RKO (cell line): ENCODE data around the gene SEPHS1.
"Not testable (repeated sequence)": the region's sequence is repeated elsewhere in the genome, so short reads cannot be mapped to it uniquely, and the experiment has no call there.

Experiments
- DNase-seq: peaks from one replicate; pipeline ENCODE4 v3.0.0-alpha.2; 2016; ENCODE audit warnings: low spot score

Gene SEPHS1, protein sequence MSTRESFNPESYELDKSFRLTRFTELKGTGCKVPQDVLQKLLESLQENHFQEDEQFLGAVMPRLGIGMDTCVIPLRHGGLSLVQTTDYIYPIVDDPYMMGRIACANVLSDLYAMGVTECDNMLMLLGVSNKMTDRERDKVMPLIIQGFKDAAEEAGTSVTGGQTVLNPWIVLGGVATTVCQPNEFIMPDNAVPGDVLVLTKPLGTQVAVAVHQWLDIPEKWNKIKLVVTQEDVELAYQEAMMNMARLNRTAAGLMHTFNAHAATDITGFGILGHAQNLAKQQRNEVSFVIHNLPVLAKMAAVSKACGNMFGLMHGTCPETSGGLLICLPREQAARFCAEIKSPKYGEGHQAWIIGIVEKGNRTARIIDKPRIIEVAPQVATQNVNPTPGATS

DNA sequence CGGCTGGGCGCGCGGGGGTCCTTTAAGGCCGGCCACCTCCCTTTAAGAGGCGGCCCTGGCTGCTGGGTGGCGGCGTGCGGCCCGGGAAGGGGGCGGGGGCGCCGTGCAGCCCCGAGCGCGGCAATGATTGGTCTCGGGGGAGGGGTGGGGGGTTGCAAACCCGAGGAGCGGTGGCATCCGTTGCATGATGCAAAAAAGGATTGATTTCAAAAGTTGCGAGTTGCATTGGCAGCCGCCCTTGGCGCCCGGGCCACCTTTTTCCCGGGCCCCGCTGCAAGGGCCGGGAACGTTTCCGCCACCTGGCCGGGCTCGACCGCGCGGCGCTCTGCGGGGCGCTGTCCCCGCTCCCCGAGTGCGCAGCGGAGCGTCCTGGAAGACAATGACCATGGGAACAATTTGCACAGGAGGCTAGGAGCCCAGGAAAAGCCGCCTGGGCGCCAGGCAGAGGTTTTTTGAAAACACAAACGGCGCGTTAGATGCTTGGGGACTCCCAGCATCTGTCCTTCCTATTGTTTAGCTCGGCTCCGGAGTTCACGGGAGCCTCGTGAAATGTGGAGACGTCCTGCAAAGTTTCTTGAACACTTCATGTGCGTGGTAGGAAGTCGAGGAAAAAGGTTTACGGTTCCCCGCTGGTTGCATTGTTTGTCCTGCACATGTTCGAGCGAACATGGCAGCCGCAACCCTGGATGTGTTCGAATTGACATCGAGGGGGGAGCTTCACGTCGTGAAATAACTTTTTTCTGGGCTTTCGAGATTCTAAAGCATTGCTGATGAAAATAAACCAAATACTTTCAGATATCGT is at the start of gene SEPHS1:
SEPHS1 (minus strand) TSS at position 78 of the 802 bp plus-strand sequence. CDS start 3,343 bp downstream, outside the sequence.
- peak; percentile 85 for DNase-seq

DNA sequence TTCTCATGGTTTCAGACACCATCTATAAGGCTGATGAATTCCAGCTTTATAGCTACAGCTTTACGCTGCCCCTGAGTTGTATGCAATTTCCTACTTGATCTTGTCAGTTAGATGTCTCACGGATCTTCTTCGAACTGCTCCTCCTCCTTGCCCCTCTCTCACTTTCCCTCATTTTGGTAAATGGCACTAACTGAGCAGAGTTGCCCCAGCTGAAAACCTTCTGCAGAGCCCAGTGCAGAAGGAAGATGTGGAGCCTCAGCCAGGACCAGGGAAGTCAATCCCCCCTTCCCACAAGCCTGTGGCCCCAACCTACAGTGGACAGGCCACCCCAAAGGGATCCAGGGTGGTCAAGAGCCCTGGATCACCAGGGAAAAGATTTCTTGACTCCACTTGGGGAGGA is 49.0 kb upstream of the SEPHS1 start:
- no peak for DNase-seq

DNA sequence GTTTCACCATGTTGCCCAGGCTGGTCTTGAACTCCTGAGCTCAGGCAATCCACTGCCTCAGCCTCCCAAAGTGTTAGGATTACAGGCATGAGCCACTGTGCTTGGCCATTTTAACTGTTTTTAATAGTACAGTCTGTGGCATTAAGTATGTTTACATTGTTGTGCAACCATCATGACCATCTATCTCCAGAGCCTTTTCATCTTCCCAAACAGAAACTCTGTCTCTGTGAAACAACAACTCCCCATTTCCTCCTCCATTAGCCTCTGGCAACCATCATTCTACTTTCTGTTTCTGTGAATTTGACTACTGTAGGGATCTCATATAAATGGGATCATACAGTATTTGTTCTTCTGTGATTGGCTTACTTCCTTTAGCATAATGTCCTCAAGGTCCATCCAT is 48.3 kb upstream of the SEPHS1 start:
- no peak for DNase-seq

DNA sequence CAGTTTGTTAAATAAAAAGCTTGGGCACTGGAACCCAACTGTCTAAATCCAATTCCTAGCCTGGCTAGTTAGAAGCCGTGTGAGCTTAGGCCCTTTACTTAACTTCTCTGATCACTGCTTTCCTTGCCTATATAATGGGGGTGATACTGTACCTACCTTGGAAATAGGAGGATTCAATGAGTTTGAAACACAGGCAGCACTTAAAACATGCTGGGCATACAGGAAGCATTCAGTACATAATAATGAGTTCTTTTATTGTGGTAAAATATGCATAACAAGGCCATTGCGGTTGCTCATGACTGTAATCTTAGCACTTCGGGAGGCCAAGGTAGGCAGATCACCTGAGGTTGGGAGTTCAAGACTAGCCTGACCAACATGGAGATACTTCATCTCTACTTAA is 47.4 kb upstream of the SEPHS1 start:
- DNase-seq = no peak

DNA sequence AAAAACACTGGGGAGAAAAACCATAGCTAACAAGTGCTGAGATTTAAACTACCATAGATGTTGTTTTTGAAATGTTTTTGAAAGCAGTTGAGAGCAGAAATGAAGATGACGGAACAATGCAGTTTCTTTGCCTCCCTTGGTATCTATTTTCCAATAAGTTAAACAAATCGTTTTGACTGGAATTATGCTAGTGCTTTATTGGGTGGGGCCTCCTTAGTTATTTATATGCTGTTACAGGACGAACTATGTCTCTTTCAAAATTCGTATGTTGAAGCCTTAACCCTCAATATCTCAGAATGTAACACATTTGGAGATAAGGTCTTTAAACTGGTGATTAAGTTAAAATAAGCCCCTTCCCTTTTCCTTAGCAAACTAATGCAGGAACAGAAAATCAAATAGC is 45.5 kb upstream of the SEPHS1 start:
- DNase-seq = no peak

DNA sequence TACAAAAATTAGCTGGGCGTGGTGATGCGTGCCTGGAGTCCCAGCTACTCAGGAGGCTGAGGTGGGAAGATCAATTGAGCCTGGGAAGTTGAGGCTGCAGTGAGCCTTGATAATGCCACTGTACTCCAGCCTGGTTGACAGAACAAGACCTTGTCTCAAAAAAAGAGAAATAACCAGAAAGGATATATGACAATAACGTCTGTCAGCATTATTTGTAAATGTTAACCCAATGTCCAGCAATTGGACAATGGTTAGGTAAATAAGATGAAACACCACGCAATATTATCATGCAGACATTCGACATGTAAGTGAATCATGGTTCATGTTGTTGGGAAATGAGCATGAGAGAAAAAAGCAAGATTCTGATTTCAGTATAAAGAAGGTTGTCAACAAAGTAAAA is 44.6 kb upstream of the SEPHS1 start:
- DNase-seq = no peak

DNA sequence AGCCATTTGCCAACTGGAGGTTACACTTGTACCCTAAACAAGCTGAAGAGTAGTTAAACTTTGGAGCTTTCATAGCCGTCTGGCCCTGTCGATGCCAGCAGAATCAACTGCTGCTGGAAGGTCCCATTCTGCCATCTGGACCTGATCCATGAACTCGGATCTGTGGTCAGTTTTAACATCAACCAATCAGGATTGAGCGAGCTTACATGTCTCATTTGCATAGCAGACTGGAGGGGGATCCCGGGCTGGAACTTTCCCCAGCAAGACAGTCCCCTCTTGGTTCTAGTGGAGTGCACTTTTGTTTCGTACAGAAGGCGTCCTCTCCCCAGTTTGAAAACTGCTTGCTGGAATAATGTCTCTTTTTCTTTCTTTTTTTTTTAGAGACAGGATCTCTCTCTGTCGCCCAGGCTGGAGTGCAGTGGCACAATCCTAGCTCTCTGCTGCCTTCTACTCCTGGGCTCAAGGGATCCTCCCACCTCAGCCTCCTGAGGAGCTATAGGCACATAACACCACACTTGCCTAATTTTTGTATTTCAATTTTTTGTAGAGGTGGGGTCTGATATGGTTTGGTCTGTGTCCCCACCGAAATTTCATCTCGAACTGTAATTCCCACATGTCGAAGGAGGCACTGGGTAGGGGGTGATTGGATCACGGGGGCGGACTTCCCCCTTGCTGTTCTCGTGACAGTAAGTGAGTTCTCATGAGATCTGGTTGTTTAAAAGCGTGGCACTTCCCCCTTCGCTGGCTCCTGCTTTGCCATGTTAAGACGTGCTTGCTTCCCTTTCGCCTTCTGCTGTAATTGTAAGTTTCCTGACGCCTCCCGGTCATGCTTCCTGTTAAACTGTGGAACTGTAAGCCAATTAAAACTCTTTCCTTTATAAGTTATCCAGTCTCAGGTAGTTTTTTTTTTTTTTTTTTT is 42.8 kb upstream of the SEPHS1 start:
- no peak for DNase-seq

DNA sequence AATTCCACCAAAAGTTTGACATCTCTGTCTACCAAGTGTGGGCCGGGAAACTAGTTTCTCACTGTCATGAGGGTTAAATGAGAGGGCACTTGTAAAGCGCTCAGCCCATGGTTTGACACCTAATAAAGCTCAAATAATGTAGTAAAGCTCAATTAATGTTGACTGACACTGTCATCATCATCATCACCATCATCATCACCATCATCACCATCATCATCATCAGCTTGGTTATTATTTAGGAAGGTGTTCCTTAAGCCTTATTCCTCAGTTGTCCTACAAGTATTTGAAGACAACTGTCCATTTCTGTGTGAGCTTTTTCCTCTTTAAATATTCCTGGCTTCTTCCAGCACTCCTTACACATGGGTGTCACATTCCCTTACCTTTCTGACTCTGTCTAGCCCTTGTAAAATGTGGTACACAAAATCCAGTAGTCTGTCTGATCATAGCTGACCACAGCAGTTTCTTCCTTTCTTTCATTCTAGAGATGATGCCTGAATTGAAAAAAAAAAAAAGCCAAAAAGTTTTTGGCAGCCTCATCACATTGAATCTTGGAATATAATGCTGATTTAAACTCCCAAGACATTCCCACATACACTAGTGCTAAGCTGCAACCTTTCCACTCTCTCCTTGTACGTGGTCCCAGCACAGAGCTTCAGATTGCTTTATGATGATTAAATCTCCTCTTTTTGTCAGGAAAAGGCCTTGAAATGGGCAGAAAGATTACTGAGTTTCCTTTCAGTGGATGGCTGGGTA is 40.6 kb upstream of the SEPHS1 start:
- no peak for DNase-seq

DNA sequence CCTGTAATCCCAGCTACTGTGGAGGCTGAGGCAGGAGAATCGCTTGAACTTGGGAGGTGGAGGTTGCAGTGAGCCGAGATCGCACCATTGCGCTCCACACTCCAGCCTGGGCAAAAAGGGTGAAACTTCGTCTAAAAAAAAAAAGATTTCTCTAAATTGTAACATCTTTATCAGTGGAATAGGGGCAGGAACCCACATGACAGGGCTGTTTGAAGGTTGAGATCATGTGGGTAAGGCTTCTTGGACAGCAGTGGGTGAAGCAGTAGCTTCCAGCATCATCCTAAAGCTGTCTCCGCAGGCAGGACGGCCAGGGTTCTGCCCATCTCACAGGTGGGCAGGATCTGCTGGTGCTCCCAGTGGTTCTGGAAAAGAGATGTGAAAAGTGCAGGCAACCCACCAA is 37.9 kb upstream of the SEPHS1 start:
- no peak for DNase-seq

DNA sequence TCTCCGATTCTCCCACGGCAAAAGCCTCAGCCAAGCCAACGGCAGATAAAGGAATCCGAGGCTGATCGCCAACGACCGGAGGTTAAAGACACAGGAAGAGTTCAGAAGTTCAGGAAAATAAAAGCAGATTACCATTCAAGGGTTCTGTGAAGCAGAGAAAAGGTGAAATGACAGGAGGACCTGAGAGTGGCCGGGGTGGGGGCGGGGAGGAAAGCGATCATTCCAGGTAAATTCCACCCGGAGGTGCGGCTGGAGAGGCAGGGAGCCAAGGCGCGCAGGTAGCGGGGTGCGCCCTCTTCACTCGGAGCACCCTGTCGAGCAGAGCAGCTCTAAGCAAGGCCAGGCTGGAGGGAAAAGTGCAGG is 35.3 kb upstream of the SEPHS1 start:
- DNase-seq = no peak

DNA sequence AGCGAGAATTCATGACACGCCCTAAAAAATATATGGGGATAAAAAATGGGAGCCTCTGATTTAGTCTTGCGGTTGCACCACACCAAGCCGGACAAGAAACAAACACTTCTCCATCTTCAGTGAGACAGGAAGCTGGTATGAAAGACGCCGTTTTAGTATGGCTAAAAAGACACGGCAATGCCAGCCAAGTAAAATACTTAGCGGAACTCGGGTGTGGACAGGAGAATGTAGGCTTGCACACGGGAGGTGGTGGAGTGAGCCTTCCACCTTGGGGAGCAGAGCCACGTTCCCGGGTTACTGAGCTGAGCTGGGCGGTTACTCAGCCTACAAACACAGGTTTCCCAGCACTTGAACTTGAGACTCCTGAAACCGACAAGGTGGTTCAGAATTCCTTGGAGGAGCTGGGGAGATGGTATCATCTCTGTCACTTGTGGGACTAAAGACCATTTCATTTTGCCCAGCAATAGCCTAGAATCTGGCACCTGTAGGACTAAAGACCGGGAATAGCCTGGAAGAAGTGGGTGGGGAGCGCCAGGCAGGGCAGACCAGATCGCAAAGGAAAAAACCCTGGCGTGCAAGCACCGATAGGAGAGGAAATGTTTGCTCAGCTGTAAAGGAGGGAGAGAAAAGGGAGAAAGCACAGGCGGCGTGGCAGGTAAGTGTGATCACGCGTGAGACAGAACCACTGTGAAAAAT is 34.8 kb upstream of the SEPHS1 start:
- no peak for DNase-seq

DNA sequence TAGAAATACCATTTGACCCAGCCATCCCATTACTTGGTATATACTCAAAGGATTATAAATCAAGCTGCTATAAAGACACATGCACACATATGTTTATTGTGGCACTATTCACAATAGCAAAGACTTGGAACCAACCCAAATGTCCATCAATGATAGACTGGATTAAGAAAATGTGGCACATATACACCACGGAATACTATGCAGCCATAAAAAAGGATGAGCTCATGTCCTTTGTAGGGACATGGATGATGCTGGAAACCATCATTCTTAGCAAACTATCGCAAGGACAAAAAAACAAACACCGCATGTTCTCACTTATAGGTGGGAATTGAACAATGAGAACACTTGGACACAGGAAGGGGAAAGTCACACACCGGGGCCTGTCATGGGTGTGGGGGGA is 31.0 kb upstream of the SEPHS1 start:
- DNase-seq = not testable (repeated sequence)

DNA sequence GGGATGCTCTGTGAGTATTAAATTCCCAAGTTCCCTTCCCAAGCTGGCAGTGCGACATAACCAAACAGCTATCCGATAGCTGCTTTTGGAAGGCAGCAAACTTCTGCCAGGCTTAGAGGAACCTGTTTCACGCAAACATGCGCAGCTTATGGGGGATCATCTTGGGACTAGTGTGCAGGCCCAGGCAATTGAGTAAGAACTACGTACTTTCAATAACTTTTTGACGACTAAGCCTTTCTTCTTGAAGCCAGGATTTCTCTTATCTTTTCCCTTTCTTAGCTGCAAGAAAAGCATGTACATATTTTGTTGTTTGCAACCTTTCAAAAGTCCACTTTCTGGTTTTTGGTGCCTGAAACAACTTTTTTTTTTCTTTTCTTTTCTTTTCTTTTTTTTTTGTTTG is 28.7 kb upstream of the SEPHS1 start:
- DNase-seq = no peak

DNA sequence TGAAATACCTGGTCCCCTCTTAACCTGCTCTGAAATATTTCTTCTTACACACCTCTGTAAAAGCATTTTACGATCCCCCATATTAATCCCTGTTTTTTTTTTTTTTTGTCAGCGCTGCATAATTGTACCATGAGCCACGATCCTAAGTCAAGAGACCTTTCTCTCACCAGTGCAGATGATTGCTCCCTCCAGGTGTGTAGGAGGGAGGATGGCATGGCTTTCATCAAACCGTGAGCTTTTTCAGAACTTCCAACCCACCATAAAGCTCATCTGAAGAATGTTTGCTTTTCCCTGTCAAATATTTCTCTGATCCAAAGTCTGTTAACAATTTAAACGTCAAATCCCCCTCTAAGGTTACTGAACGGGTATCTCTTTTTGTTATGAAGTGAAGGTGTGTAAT is 28.2 kb upstream of the SEPHS1 start:
- no peak for DNase-seq

DNA sequence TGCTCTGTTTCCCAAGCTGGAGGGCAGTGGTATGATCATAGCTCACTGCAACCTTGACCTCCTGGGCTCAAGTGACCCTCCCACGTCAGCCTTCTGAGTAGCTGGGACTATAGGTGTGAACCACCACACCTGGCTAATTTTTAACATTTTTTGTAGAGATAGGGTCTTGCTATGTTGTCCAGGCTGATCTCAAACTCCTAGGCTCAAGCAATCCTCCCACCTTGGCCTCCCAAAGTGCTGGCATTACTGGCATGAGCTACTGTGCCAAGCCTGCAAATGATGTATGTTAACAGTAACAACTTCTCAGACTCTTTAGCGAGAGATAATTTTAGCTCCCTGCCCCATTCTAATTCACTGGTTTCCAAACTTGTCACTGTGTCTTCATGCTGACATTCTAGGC is 27.7 kb upstream of the SEPHS1 start:
- DNase-seq = no peak

DNA sequence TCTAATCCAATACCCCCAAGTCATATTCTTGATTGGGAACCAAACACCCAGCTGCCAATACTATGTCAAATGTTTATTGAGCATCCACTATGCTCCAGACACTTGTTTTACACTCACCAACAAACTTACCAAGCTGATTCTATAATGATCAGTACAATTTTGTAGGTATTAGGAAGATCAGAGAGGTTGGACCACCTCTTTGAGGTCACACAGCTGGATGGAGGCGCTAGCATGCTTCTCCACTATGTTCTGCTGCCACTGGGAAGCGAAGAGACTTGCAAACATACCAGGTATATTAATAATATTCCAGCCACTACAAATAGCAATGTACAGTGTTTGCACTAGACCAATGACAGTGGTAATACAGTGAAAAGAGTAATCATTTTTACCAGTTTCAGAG is 25.6 kb upstream of the SEPHS1 start:
- DNase-seq = no peak

DNA sequence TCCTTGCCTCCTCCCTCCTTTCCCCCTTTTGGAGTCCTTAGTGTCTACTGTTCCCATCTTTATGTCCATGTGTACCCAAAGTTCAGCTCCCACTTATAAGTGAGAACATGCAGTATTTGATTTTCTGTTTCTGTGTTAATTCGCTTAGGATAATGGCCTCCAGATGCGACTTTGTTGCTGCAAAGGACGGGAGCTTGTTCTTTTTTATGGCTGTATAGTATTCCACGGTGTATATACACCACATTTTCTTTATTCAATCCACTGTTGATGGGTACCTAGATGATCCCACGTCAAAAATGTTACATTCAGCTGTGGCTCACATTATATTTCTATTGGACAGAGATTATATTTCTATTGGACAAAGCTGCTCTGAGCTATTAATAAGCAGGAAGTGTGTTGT is 24.4 kb upstream of the SEPHS1 start:
- no peak for DNase-seq

DNA sequence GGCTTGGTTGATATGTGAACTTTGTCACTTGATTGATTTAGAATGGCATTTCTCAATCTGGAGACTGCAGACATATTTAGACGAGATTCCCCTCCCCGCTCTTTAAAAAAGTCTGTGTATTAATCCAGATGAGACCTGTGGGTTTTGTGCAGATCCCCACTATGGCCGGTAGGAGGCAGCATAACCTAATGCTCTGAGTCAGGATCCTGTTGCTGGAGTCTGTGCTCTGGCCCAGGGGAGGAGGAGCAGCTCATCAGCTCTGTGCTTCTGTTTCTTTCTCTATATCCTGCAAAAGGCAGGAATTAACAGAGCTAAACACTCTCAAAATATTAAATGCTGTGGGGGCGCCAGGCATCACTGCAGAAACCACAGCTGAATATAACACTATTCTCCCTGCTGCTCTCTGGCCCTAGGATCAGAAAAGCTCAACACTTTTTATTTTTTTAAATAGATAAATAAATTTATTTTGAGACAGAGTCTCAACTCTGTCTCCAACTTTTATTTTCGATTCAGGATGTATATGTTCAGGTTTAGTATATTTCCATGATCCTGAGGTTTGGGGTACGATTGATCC is 23.9 kb upstream of the SEPHS1 start:
- DNase-seq = peak; percentile 90

DNA sequence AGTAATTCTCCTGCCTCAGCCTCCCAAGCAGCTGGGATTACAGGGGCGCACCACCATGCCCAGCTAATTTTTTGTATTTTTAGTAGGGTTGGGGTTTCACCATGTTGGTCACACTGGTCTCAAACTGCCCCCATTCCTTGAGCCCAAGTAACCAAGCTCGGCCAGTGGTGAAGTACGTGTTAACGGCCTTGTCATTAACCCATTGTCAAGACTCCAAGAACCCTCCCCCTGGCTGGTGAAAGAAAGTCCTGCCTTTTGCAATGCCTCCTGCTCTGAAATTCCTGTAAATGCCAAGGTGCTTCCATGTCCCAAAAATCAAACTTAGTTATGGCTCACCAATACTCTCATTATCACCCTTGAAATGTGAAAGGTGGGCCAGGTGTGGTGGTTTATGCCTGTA is 18.8 kb upstream of the SEPHS1 start:
- DNase-seq = no peak

DNA sequence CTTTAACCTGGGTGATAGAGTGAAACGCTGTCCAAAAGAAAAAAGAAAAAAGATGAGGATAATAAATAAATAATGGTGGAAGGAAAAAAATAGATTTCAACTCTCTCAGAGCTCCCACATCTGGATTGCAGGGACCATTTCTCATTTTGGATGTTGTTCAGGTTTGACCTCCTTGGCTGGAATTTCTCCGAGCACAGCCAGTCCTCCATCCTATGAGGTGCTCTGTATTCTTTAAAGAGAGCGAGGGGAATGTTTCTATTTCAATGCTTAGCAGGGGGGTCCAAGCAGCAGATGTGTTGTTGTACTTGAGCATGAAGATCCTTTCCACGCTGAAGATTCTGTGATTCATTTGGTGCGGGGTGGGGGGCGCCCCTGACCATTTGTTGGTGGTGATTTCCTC is 17.7 kb upstream of the SEPHS1 start:
- DNase-seq = no peak

DNA sequence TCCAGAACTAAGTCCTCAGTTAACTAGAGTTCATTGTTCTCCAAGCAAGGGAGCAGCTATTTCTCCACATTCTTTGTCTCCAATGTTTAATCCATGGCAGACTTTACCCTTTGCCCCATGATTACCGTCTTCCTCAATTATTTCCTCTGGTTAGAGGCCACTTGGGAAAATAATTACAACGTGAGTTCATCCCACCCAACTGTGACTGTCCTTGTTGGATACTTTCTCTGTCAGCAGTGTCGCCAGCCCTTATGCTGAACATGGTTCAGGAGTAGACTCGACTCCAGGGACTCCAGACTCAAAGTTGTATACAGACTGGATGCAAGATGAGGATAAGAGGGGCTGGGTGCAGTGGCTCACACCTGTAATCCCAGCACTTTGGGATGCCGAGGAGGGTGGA is 17.1 kb upstream of the SEPHS1 start:
- DNase-seq = no peak
